KBM-7 (cell line): ENCODE results near the gene PRDM2.

Source experiments
- DNase-seq: peaks from one replicate; pipeline ENCODE4 v3.0.0-alpha.2; 2015
- in situ Hi-C: fragments of 300-500 bp; cut with MboI; formaldehyde crosslinking; loops from 2 replicates; pipeline ENCODE4 v1.14.3; 2020; ENCODE audit warnings: low sequenced_read_pairs, low pct_unique_long_range_greater_than_20kb, mixed read lengths

The PRDM2 gene

DNA sequence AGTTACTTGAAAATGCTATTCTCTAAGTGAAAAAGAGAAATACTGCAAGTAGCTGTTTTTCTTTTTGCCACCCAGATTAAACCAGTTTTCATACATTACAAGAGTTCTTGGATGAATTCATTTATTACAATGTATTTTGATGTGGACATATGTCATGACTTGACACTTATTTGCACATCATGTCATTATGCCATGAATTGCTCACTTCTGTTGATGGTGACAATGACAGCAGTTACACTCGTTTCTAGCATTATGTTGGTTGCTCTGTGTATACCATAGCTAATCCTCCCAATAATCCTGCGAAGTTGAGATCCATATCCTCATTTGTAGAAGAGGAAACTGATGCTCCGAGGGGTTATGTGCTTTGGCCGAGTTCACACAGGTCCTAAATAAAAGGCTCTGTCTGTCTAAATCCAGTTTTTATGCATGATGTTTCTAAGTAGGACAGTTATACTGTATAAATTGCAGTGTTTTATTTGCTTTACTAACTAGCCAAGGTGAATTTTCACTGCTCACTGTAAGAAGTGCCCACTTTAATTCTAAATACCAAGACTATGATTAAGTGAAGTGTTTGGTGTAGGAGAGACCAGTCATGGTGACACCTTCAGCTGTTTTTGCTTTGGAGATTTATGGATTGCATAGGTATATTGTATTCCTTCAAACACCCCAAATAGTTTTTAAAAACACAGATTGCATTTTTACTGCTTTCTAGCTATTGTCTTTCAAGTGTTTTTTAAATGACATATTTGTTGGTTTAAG lies 56.7 kb downstream of the PRDM2 start:
- in situ Hi-C loops: no loop called here
- no peak for DNase-seq

DNA sequence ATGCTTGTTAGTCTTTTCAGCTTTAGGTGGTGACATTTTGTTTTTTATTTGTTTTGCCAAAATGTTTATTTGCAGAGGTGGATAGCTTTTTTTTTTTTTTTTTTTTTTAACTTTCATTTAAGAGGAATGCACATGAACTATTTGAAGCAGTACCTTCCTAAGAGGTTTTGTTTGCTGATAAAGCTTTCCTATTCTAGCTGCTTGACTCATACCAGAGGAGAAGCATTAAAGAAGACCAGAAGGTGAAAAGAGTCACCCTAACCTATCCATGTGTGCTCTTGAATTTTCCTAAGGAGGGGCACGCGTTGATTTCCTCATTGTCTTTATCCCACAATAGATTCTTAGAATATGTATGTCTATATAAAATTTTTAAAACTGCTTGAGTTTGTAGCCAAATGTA lies 57.7 kb downstream of the PRDM2 start:
- no peak for DNase-seq
- in situ Hi-C loops: no loop called here

- DNase-seq: no peak
- in situ Hi-C loops: no loop called here
Observed at GRCh38 chr1:13759072-13759471, 59.1 kb downstream of the PRDM2 start.

DNA sequence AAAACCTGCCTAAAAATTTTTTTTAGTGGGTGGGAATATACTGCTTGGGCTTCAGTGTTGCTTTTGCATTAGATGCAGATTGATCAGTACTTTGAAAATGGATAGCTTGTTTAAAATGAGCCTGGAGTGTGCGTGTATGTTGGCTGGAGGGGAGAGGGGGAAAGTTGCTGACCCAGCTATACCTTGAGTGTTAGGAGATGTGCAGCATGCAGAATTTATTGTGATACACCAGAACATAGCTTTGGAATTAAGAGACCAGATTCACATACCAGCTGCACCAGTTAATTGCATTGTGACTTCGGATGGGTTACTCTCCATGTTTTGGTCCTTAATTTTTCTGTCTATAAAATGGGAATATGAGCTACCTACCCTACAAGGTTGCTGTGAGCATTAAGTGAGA lies 60.4 kb downstream of the PRDM2 start:
- no peak for DNase-seq
- in situ Hi-C loops: no loop called here

GRCh38 chr1:13760921-13761320 lies 60.9 kb downstream of the PRDM2 start:
- in situ Hi-C loops: no loop called here
- no peak for DNase-seq

GRCh38 chr1:13761883-13762282 lies 61.9 kb downstream of the PRDM2 start:
- DNase-seq: no peak
- in situ Hi-C loops: no loop called here

DNA sequence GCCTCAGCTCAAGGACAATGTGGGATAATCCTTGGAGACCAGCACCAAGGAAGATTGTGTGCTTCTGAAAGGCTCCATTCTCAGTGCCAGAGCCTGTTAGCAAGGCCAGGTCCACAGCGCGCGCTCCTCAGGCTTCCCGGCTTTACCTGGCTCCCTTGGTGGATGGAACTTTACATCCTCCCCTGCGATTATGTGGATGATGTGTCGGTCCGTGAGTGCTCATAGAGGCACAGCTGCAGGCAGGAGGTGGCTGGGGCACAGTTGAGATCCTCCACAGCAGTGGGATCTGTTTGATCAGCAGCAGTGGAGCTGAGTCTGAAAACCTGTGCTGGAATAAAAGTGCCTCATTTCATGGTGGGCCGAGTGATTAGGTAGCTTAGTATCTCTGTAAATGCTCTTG lies 62.7 kb downstream of the PRDM2 start:
- in situ Hi-C loops: no loop called here
- DNase-seq: no peak

DNA sequence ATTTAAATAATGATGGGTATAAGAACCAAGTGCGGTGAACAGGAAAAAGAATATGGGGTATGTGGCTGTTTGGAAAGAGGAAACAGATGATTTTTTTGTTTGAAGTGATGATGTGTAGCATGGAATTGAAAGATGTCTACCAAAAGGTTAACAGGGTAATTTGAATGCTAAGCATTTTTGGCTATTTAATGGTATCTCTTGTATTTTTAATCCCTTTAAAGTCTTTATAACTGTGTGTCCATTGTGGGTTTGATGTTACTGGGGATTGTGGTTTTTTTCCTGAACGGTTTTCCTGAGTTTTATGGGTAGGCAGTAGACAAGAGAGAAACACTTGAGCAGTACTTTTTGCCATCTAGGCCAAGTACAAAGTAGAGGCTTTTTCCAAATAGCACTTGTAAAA lies 63.2 kb downstream of the PRDM2 start:
- no peak for DNase-seq
- in situ Hi-C loops: no loop called here

- DNase-seq: no peak
- in situ Hi-C loops: no loop called here
Observed at GRCh38 chr1:13763991-13764390, 64.0 kb downstream of the PRDM2 start.

DNA sequence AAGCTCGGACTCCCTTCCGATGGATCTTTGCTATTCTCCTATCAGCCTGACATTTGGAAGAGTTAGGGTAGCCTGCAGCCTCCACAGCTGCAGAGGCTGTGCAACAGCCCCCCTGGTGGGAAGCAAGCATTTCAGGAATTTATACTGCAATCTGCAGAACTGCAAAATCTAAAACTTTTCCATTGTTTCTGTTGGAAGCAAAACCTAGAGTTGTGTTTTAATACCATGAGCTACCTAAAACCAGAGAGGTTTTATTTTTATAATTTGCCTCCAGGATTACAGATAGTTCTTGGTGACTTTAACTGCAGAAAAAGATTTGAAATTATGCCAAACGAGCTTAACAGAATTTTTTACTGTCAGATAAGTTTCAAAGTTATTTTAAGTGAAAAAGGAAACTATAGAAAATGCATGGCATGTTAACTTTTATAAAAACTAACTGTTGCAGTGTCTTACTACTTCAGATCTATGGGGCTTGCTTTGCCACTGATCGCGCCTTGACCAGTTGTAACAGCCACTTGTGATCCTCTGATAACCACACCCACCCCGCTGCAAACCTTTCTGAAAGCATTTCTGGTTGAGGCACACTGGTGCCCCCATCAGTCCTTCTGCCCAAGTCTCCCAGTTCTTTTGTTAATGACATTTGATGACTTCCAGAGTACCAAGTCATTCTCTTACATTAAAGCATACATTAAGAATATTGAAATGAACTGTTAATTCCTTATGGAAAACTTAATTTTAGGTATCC lies 64.8 kb downstream of the PRDM2 start:
- DNase-seq: no peak
- in situ Hi-C loops: no loop called here

GRCh38 chr1:13766592-13767564 lies 66.9 kb downstream of the PRDM2 start:
- in situ Hi-C loops: no loop called here

DNA sequence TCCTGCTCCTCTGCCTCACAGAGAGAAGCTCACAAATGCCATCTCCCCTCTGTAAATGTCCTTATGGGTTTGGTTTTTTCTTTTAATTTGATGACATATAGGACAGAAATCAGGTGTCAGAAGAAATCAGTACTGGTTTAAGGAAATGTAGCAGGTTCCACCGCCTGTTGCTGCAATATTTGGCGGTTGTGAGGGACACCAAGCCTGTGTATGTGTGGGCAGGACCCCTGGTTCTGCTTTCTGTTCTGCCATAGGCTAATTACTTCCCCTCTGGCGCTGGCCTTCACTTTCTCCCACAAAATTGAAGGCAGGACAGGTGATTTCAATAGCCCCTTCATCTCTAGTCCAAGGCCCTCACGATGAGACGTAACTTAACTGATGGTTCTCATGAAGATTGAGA lies 69.2 kb downstream of the PRDM2 start:
- peak; percentile 60 for DNase-seq
- in situ Hi-C loops: no loop called here

More at GRCh38 chr1:13766592-13767564, 66.9 kb downstream of the PRDM2 start:
- DNase-seq: no peak

- DNase-seq: no peak
- in situ Hi-C loops: no loop called here
Observed at GRCh38 chr1:13769830-13770229, 69.8 kb downstream of the PRDM2 start.

GRCh38 chr1:13770743-13771142 lies 70.8 kb downstream of the PRDM2 start:
- in situ Hi-C loops: no loop called here
- no peak for DNase-seq

- in situ Hi-C loops: no loop called here
Observed at GRCh38 chr1:13771745-13772144, 71.8 kb downstream of the PRDM2 start.

GRCh38 chr1:13772271-13772670 lies 72.3 kb downstream of the PRDM2 start:
- in situ Hi-C loops: no loop called here

More at GRCh38 chr1:13771745-13772144, 71.8 kb downstream of the PRDM2 start:
- DNase-seq: no peak

GRCh38 chr1:13774121-13774520 lies 74.1 kb downstream of the PRDM2 start:
- DNase-seq: no peak
- in situ Hi-C loops: no loop called here

More at GRCh38 chr1:13772271-13772670, 72.3 kb downstream of the PRDM2 start:
- no peak for DNase-seq

- no peak for DNase-seq
- in situ Hi-C loops: no loop called here
Observed at GRCh38 chr1:13775459-13775858, 75.5 kb downstream of the PRDM2 start.

- DNase-seq: no peak
- in situ Hi-C loops: no loop called here
Observed at GRCh38 chr1:13775916-13776315, 75.9 kb downstream of the PRDM2 start.

GRCh38 chr1:13778431-13778830 lies 78.4 kb downstream of the PRDM2 start:
- in situ Hi-C loops: no loop called here
- no peak for DNase-seq
